Measurements from ENCODE around the gene NME9. TPM values are rescaled to one million over a fixed set of nuclear protein-coding genes. Genes with fewer than 3 reads are reported as not detected.

The NME9 gene
- total RNA-seq, result not detected in 2 replicates
- polyA plus RNA-seq, result 0.08 TPM in 1 of 2 replicates, not detected in the other
- polyA plus RNA-seq (2011; cell fraction: cytosol; rRNA removed), result 0.08 TPM in 1 of 2 replicates, not detected in the other
- polyA plus RNA-seq (2011; cell fraction: nucleus; rRNA removed), result 0.34 and 0.41 TPM in 2 replicates
- 0.20 and 0.56 TPM in 2 replicates for polyA plus RNA-seq (2012)
- not detected in 2 replicates for polyA minus RNA-seq
- not detected for polyA minus RNA-seq (2011; cell fraction: cytosol; rRNA and poly(A)+ RNA removed)
- 0.53 TPM in 1 of 2 replicates, not detected in the other for polyA minus RNA-seq (2011; cell fraction: nucleus; rRNA and poly(A)+ RNA removed)
- percentile 9 among the genes with signal in this experiment for Bru-seq, nascent RNA
- percentile 5 among the genes with signal in this experiment for BruChase-seq, experiment 1, labeled RNA remaining after a 6-hour chase
- BruChase-seq, experiment 2, labeled RNA remaining after a 2-hour chase, result percentile 8 among the genes with signal in this experiment
- long read RNA-seq, partial matches to known transcripts, result 0 of 3 reads
- long read RNA-seq, other reads (novel, unspliced or antisense), result 3 of 3 reads

GRCh38 chr3:138329127-138329983 lies at the start of gene NME9:
Gene NME9, minus strand, starts transcription at chr3:138329851. Its CDS starts 516 bp downstream, at chr3:138329335.
- peak within 1 kb of the TSS; percentile 75 for H3K4me2 ChIP-seq (ENCODE audit: insufficient read depth, low read length)
- peaks cover 20% of the 10 kb centered on the region for H3K4me1 ChIP-seq (ENCODE audit: control insufficient read depth, extremely low read depth, insufficient read depth, low read length)
- DNase-seq (ENCODE audit: low read depth, low spot score), result peak; percentile 88
- BruUV-seq (replicated peaks), result no TSS peak
- CTCF ChIA-PET, result interaction anchor here (0.9 to 1.6 kb wide), 5 partner anchors 15 to 782 kb away, joined by 3 to 5 read pairs (median 4); no protein-coding TSS in a partner anchor
- dilution Hi-C loops (cut with MboI; ENCODE audit: extremely low pct_ligation_motif_present, low sequenced_read_pairs), result no loop called here
- H4K20me1 ChIP-seq (replicated peaks; ENCODE audit: control insufficient read depth, extremely low read depth, insufficient read depth, low read length), result no peaks in the 10 kb centered on the region
- POLR2A ChIA-PET, result no interaction called here
- no peak within 1 kb of the TSS for H3K9ac ChIP-seq (replicated peaks; ENCODE audit: extremely low read depth, insufficient read depth, low read length)
- no peak within 1 kb of the TSS for H3K27ac ChIP-seq (ENCODE audit: insufficient read depth, low read depth, low read length)
- H3K79me2 ChIP-seq (ENCODE audit: control insufficient read depth, insufficient read depth, low read length), result no peaks in the 10 kb centered on the region
- no peaks in the 10 kb centered on the region for H3K9me1 ChIP-seq (replicated peaks; ENCODE audit: control insufficient read depth, extremely low read depth, insufficient read depth, low read length)
- H3K27me3 ChIP-seq (ENCODE audit: control insufficient read depth in 2 of 2, insufficient read depth in 2 of 2, low read length in 2 of 2), result peaks cover 2 to 3% of the 10 kb centered on the region in 2 experiments
- TF ChIP-seq CTCF (IDR thresholded peaks at IDR 0.05; ENCODE audit: extremely low read depth in 1 of 2, insufficient read depth in 1 of 2, low read depth in 1 of 2, low read length in 2 of 2) (peak; percentile 54 to 69), MAX (IDR thresholded peaks at IDR 0.05; ENCODE audit: insufficient read depth, insufficient read length) (no peak), FOS (IDR thresholded peaks at IDR 0.05; ENCODE audit: borderline replicate concordance, insufficient read depth, low read length) (no peak)
- H3K9me3 ChIP-seq (replicated peaks; ENCODE audit: control insufficient read depth, insufficient read depth, low read length), result no peaks in the 10 kb centered on the region
- intact Hi-C loops (cut with micrococcal nuclease), result loop anchor here (1.0 kb wide), 1 partner anchor 142 kb away; the partner anchor contains the start of gene ARMC8
- peak within 1 kb of the TSS; percentile 90 for H2AFZ ChIP-seq (ENCODE audit: low read depth, low read length)
- FAIRE-seq, result peak; percentile 76
- peak within 1 kb of the TSS; percentile 32 to 53 (median 52) for H3K4me3 ChIP-seq (replicated peaks in 1 of 3; ENCODE audit: insufficient read depth in 1 of 3, low read depth in 1 of 3, low read length in 3 of 3)
- H3K36me3 ChIP-seq (ENCODE audit: control insufficient read depth in 2 of 2, extremely low read depth in 1 of 2, insufficient read depth in 2 of 2, low read length in 2 of 2), result no peaks in the 10 kb centered on the region

Data from endothelial cell of umbilical vein (primary cell).